HepG2 (cell line): Measurements from ENCODE around the gene EFEMP2. TPM values are rescaled to one million over a fixed set of nuclear protein-coding genes. Genes with fewer than 3 reads are reported as not detected.

Source experiments
- ATAC-seq: fragments of 200-7000 bp; cut with Tn5 transposase; 3 replicates; pipeline ENCODE4 v1.9.1; 2020; ENCODE audit warnings: mild to moderate bottlenecking, moderate library complexity
- BruUV-seq: library from RNA; stranded (reverse); fragments of 400-500 nt; replicated peaks from 2 replicates; lab custom pipeline; 2021; lab: Mats Ljungman, UMichigan
- CTCF ChIA-PET: fragments of 300-600 bp; formaldehyde crosslinking; extraction: SDS; loops from one replicate; lab custom pipeline; 2021; ENCODE audit warnings: low total read pairs, inconsistent platforms, low intra/inter-chr PET ratio; lab: Yijun Ruan, JAX
- POLR2A ChIA-PET: fragments of 350-600 bp; sonication (Branson Sonifier 250); formaldehyde crosslinking; loops from one replicate; lab custom pipeline; 2020; ENCODE audit warnings: antibody characterized with exemption, inconsistent platforms; lab: Yijun Ruan, JAX
- DNase-seq: peaks from one replicate; pipeline ENCODE4 v3.0.0-alpha.2; 2015; ENCODE audit warnings: low spot score
- FAIRE-seq: peaks from 3 replicates; lab custom pipeline; 2011; peaks lifted over from hg19 to GRCh38; lab: Jason Lieb, UNC
- H2AFZ ChIP-seq: one replicate; pipeline ENCODE4 v1.6.1; 2011; ENCODE audit warnings: low read length, inconsistent platforms
- H3K27ac ChIP-seq: fragments of 300-600 bp; 3 replicates; pipeline ENCODE4 v1.8.0; 2011; ENCODE audit warnings: mixed run types, mild to moderate bottlenecking, mixed read lengths, low read length, inconsistent platforms; ENCODE audit not compliant: insufficient read depth; ENCODE audit errors: extremely low read length
- H3K27me3 ChIP-seq, 2 experiments: fragments of 200-600 bp in 1 of 2; 2 replicates in 1 of 2; 3 replicates in 1 of 2; pipeline versions ENCODE4 v1.6.0 to v1.8.0; 2011; ENCODE audit warnings: low read length in 2 of 2, mild to moderate bottlenecking in 2 of 2, moderate library complexity in 2 of 2, inconsistent platforms in 1 of 2; ENCODE audit not compliant: insufficient read depth in 2 of 2, control insufficient read depth in 1 of 2
- H3K36me3 ChIP-seq, 2 experiments: fragments of 200-600 bp in 1 of 2; replicated peaks in 1 of 2; 2 replicates in 1 of 2; 3 replicates in 1 of 2; pipeline versions ENCODE4 v1.5.1 to v1.8.0; 2011; ENCODE audit warnings: low read length in 2 of 2, inconsistent platforms in 1 of 2; ENCODE audit not compliant: insufficient read depth in 2 of 2, control insufficient read depth in 1 of 2
- H3K4me1 ChIP-seq: 2 replicates; pipeline ENCODE4 v1.5.1; 2012; ENCODE audit warnings: low read length, inconsistent platforms; ENCODE audit not compliant: insufficient read depth
- H3K4me2 ChIP-seq: 2 replicates; pipeline ENCODE4 v1.6.0; 2011; ENCODE audit warnings: low read depth, low read length, inconsistent platforms
- H3K4me3 ChIP-seq, 3 experiments: fragments of 200-600 bp in 1 of 3; sonication (generic), shearing (Covaris generic) in 1 of 3; replicated peaks in 1 of 3; 2 replicates each; pipeline ENCODE4 v1.5.1; 2011 to 2016; ENCODE audit warnings: low read length in 3 of 3, inconsistent platforms in 2 of 3, low read depth in 2 of 3, mild to moderate bottlenecking in 2 of 3, control low read depth in 1 of 3, mixed read lengths in 1 of 3; ENCODE audit not compliant: insufficient read depth in 1 of 3
- H3K79me2 ChIP-seq: one replicate; pipeline ENCODE4 v1.6.1; 2011; ENCODE audit warnings: low read length, inconsistent platforms; ENCODE audit not compliant: insufficient read depth
- H3K9ac ChIP-seq: 2 replicates; pipeline ENCODE4 v1.6.0; 2011; ENCODE audit warnings: mild to moderate bottlenecking, low read depth, low read length, inconsistent platforms; ENCODE audit not compliant: insufficient read depth
- H3K9me3 ChIP-seq: 2 replicates; pipeline ENCODE4 v1.5.1; 2012; ENCODE audit warnings: mild to moderate bottlenecking, low read length
- H4K20me1 ChIP-seq: 2 replicates; pipeline ENCODE4 v1.6.0; 2011; ENCODE audit warnings: inconsistent platforms, mild to moderate bottlenecking, low read length, moderate library complexity; ENCODE audit not compliant: insufficient read depth
- BCL6 ChIP-seq: IDR thresholded peaks from 2 replicates; pipeline ENCODE4 v1.6.1; 2016; ENCODE audit warnings: missing genetic modification reagents, missing compliant biosample characterization
- CENPBD1 ChIP-seq: sonication (generic); formaldehyde crosslinking; IDR thresholded peaks from 2 replicates; pipeline ENCODE4 v1.8.0; 2022; ENCODE audit warnings: missing genetic modification reagents, low read depth, mild to moderate bottlenecking, borderline replicate concordance
- GMEB1 ChIP-seq: sonication (generic); formaldehyde crosslinking; IDR thresholded peaks from 2 replicates; pipeline ENCODE4 v1.5.1; 2020; ENCODE audit warnings: missing genetic modification reagents, mild to moderate bottlenecking, borderline replicate concordance
- HES4 ChIP-seq: sonication (generic); formaldehyde crosslinking; IDR thresholded peaks from 2 replicates; pipeline ENCODE4 v1.9.0; 2021; ENCODE audit warnings: mild to moderate bottlenecking, missing genetic modification reagents, borderline replicate concordance
- HOXA3 ChIP-seq: sonication (generic); formaldehyde crosslinking; IDR thresholded peaks from 2 replicates; pipeline ENCODE4 v1.5.0; 2020; ENCODE audit warnings: missing genetic modification reagents
- HOXA5 ChIP-seq: sonication (generic); formaldehyde crosslinking; IDR thresholded peaks from 2 replicates; pipeline ENCODE4 v1.4.0; 2020; ENCODE audit warnings: missing genetic modification reagents
- IKZF4 ChIP-seq: sonication (generic); formaldehyde crosslinking; IDR thresholded peaks from 2 replicates; pipeline ENCODE4 v1.5.1; 2020; ENCODE audit warnings: borderline replicate concordance, mild to moderate bottlenecking, low read depth, missing genetic modification reagents; ENCODE audit errors: not compliant biosample characterization
- IKZF5 ChIP-seq: IDR thresholded peaks from 2 replicates; pipeline ENCODE4 v1.6.1; 2018; ENCODE audit warnings: missing genetic modification reagents, mild to moderate bottlenecking, missing compliant biosample characterization
- KAT8 ChIP-seq: IDR thresholded peaks from 2 replicates; pipeline ENCODE4 v1.6.1; 2016; ENCODE audit warnings: missing genetic modification reagents, missing compliant biosample characterization
- KDM5B ChIP-seq: sonication (generic); formaldehyde crosslinking; IDR thresholded peaks from 2 replicates; pipeline ENCODE4 v1.4.0; 2020; ENCODE audit warnings: missing genetic modification reagents, mild to moderate bottlenecking, borderline replicate concordance
- MAZ ChIP-seq, 2 experiments: sonication (generic) in 1 of 2; formaldehyde crosslinking in 1 of 2; IDR thresholded peaks; 2 replicates each; pipeline versions ENCODE4 v1.5.0 to v1.6.1; 2012 to 2020; ENCODE audit warnings: low read depth in 2 of 2, mild to moderate bottlenecking in 2 of 2, borderline replicate concordance in 1 of 2, improper control_type of control experiment in 1 of 2, low read length in 1 of 2, missing genetic modification reagents in 1 of 2, moderate library complexity in 1 of 2
- MXI1 ChIP-seq: IDR thresholded peaks from 3 replicates; pipeline ENCODE4 v1.6.1; 2012; ENCODE audit warnings: low read depth, low read length, inconsistent platforms, borderline replicate concordance
- PHF20 ChIP-seq: sonication (generic); formaldehyde crosslinking; IDR thresholded peaks from 2 replicates; pipeline ENCODE4 v1.5.0; 2020; ENCODE audit warnings: mild to moderate bottlenecking, missing genetic modification reagents
- RFXAP ChIP-seq: sonication (generic); formaldehyde crosslinking; IDR thresholded peaks from 2 replicates; pipeline ENCODE4 v1.4.0; 2020; ENCODE audit warnings: missing genetic modification reagents, borderline replicate concordance
- SALL1 ChIP-seq: sonication (generic); formaldehyde crosslinking; IDR thresholded peaks from 2 replicates; pipeline ENCODE4 v1.8.0; 2022; ENCODE audit warnings: mild to moderate bottlenecking, missing genetic modification reagents
- TEAD3 ChIP-seq: optimal IDR thresholded peaks from 2 replicates; pipeline ENCODE3; 2016; ENCODE audit warnings: borderline replicate concordance
- ZMAT3 ChIP-seq: sonication (generic); formaldehyde crosslinking; conservative IDR thresholded peaks from 2 replicates; pipeline ENCODE4 v1.7.0; 2021; ENCODE audit warnings: missing genetic modification reagents
- ZNF768 ChIP-seq: sonication (generic); formaldehyde crosslinking; IDR thresholded peaks from 2 replicates; pipeline ENCODE4 v1.4.0; 2020; ENCODE audit warnings: missing genetic modification reagents
- ZNF891 ChIP-seq: sonication (generic); formaldehyde crosslinking; IDR thresholded peaks from 2 replicates; pipeline ENCODE4 v1.5.0; 2020; ENCODE audit warnings: mild to moderate bottlenecking, missing genetic modification reagents
- WGBS: methylation state at CpG from one replicate; pipeline ENCODE4 v1.1.6; 2017; ENCODE audit warnings: low lambda C conversion rate; 5-methylcytosine and 5-hydroxymethylcytosine counted together
- in situ Hi-C: cut with HindIII; loops from 2 replicates; pipeline ENCODE4 v1.10.0; 2017; ENCODE audit warnings: low pct_unique_long_range_greater_than_20kb; ENCODE audit not compliant: extremely low pct_ligation_motif_present
- intact Hi-C: fragments of 100-400 bp; cut with micrococcal nuclease; formaldehyde crosslinking; loops from one replicate; pipeline ENCODE4 v1.10.0; 2022; ENCODE audit not compliant: unreplicated experiment
- polyA plus RNA-seq, 8 experiments: library from polyadenylated mRNA; depleted of rRNA in 3 of 8; stranded (reverse) in 7 of 8; unstranded in 1 of 8; fragments of >200 nt; fragmentation: Illumina TruSeq in 4 of 8; extraction: Trizol in 4 of 8; gene quantifications; 2 replicates each; pipeline versions ENCODE4 v1.2.1 to v1.2.3, GENCODE V29; 2011 to 2016; ENCODE audit warnings: low read depth in 4 of 8, missing spikeins in 1 of 8, mixed read lengths in 1 of 8; ENCODE audit not compliant: insufficient read depth in 1 of 8
- total RNA-seq, 5 experiments: library from RNA; depleted of rRNA; stranded (reverse); fragments of >200 nt; fragmentation: Illumina TruSeq; extraction: Trizol; gene quantifications; 2 replicates each; pipeline ENCODE4 v1.2.3, GENCODE V29; 2016; ENCODE audit warnings: low read depth in 1 of 5

Gene EFEMP2
- total and polyA plus RNA-seq, 2 of the 13 experiments (the other 11 are each of a cell fraction or from before 2014, with no cell fraction given) = 7.4 to 29.7 TPM

- ATAC-seq (peak; percentile 80), FAIRE-seq (no peak), DNase-seq (peak; percentile 71)
- peaks cover 30% of the 10 kb centered on the region for H3K4me1 ChIP-seq
- 3% methylated on average over 5 of the region's 74 CpGs for WGBS
- H3K4me3 ChIP-seq = peak overlapping the region; percentile 51 to 76 (median 63)
- CTCF ChIA-PET = interaction anchor here (0.7 to 4.0 kb wide), 14 partner anchors 18 to 192 kb away, joined by 3 to 57 read pairs (median 6); partner anchors contain the start of genes AP5B1, KAT5, MUS81 and SIPA1
- peak overlapping the region; percentile 53 for H3K9ac ChIP-seq
- H3K9me3 ChIP-seq = no peaks in the 10 kb centered on the region
- peak overlapping the region; percentile 69 for H3K4me2 ChIP-seq
- no peaks in the 10 kb centered on the region for H4K20me1 ChIP-seq
- no TSS peak for BruUV-seq
- POLR2A ChIA-PET = interaction anchor here (1.3 to 2.6 kb wide), 7 partner anchors 9 to 106 kb away, joined by 3 to 18 read pairs (median 6); partner anchors contain the start of genes AP5B1, CFL1, FIBP and KAT5
- in situ Hi-C loops = loop anchor here (5.0 to 10.0 kb wide), 3 partner anchors 36 to 103 kb away; partner anchors contain the start of genes AP5B1 and KAT5
- H3K79me2 ChIP-seq = no peaks in the 10 kb centered on the region
- no peak overlapping the region for H3K27ac ChIP-seq
- 0 out of 5 replicates have a peak, but pooled peaks cover 0 to 4% of the 10 kb centered on the region in 2 experiments for H3K27me3 ChIP-seq
- intact Hi-C loops = loop anchor here (1.0 to 5.0 kb wide), 2 partner anchors 36 to 74 kb away; partner anchors contain the start of gene AP5B1
- peak overlapping the region; percentile 48 for H2AFZ ChIP-seq
- H3K36me3 ChIP-seq = no peaks in the 10 kb centered on the region
- peak; percentile 61; the same call in 1 of the 2 replicates for TF ChIP-seq ZMAT3
- peak; percentile 42; the same call in 1 of the 2 replicates for TF ChIP-seq ZNF768
- 0 out of 2 replicates have a peak, but pooled peaks have one; percentile 52 for TF ChIP-seq HES4
- peak; percentile 55; the same call in 1 of the 2 replicates for TF ChIP-seq PHF20 (CRISPR knock-in tag)
- TF ChIP-seq IKZF4 = peak; percentile 41
- TF ChIP-seq KAT8 (CRISPR knock-in tag) = 0 out of 2 replicates have a peak, but pooled peaks have one; percentile 49
- TF ChIP-seq MAZ (IDR thresholded peaks at IDR 0.05; ENCODE audit: borderline replicate concordance, low read depth, low read length) = 0 out of 2 replicates have a peak, but pooled peaks have one; percentile 65
- peak; percentile 53; the same call in 1 of the 2 replicates for TF ChIP-seq MAZ (CRISPR knock-in tag; IDR thresholded peaks at IDR 0.05; ENCODE audit: low read depth)
- TF ChIP-seq ZNF891 (CRISPR knock-in tag) = no peak
- TF ChIP-seq SALL1 (CRISPR knock-in tag) = peak; percentile 69
- TF ChIP-seq HOXA3 = peak; percentile 66
- peak; percentile 69; the same call in 1 of the 2 replicates for TF ChIP-seq IKZF5
- no peak for TF ChIP-seq BCL6 (CRISPR knock-in tag)
- peak; percentile 51; the same call in 1 of the 2 replicates for TF ChIP-seq KDM5B (CRISPR knock-in tag)
- no peak for TF ChIP-seq CENPBD1 (CRISPR knock-in tag)
- TF ChIP-seq HOXA5 (CRISPR knock-in tag) = no peak
- peak; percentile 66 for TF ChIP-seq TEAD3 (CRISPR knock-in tag)
- TF ChIP-seq RFXAP (CRISPR knock-in tag) = peak; percentile 19; the same call in 1 of the 2 replicates
- peak; percentile 43; the same call in 1 of the 3 replicates for TF ChIP-seq MXI1
- TF ChIP-seq GMEB1 (CRISPR knock-in tag) = peak; percentile 40; the same call in 1 of the 2 replicates
Observed at GRCh38 chr11:65817835-65818680, 54.5 kb downstream of the EFEMP2 start.
